ENCODE measurements around the gene CLMN. TPM values are rescaled to one million over a fixed set of nuclear protein-coding genes. Genes with fewer than 3 reads are reported as not detected.

CLMN gene
- total and polyA plus RNA-seq, 2 experiments from 2014 or later, result 15.7 to 40.0 TPM

DNA sequence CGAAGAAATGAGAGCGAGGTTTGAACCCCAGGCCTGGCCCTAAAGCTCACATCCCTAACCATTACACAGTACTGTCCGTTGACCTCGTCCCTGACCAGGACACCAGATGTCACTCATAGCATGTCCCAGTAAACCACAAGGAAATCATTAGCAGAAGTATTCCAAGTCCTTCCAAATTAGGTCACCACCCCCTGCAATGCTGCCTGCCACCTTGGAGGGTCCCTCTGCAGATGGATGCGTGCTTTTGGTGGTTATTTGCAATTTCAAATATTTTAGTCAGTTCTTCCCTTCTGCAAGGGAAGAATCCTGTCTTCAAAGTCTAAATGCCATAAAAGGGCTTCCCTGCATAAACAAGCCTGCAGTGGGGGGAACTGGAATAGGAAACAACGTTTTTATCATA, 71.3 kb downstream of the CLMN start:
- Histone ChIP-seq H3K9me3 (ENCODE audit: low read depth) (no peaks in the 10 kb centered on the region), H3K36me3 (replicated peaks; ENCODE audit: insufficient read depth, low read depth) (no peaks in the 10 kb centered on the region), H3K4me3 (no peak overlapping the region), H4K20me1 (ENCODE audit: insufficient read depth, poor library complexity, severe bottlenecking) (no peaks in the 10 kb centered on the region), H2AFZ (no peak overlapping the region), H3K4me2 (peak overlapping the region; percentile 33), H3K9me2 (replicated peaks; ENCODE audit: insufficient read depth) (no peaks in the 10 kb centered on the region), H3K27ac (peak overlapping the region; percentile 55), H3K27me3 (no peaks in the 10 kb centered on the region), H3K79me2 (no peaks in the 10 kb centered on the region), H3K4me1 (ENCODE audit: insufficient read depth) (peaks cover 22% of the 10 kb centered on the region)
- 77% methylated on average over 6 of the region's 6 CpGs for WGBS (ENCODE audit: low lambda C conversion rate, missing lambda C conversion rate)
- no peak for TF ChIP-seq EZH2 (IDR thresholded peaks at IDR 0.05; ENCODE audit: borderline replicate concordance)
- DNase-seq (ENCODE audit: low spot score), result no peak

DNA sequence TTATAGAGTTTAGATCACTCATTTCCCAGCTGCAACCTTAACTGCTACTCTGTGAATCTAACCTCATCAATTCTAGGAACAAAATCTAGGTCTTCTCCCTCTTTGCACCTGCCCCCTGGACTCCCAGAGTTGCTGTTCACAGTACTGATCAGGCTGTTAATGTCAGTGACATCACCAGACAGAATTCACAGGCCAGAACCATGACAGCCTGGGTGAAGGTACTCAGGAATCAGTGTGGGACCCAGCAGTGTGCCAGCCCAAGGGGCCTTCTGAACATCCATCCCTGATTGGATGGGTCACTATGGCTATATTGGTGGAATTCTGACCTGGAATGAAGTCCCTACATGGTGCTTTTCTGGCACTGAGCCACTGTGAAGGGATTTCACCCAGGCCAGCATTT, 72.8 kb downstream of the CLMN start:
- Histone ChIP-seq H3K4me3 (no peak overlapping the region), H3K9me3 (ENCODE audit: low read depth) (no peaks in the 10 kb centered on the region), H3K36me3 (replicated peaks; ENCODE audit: insufficient read depth, low read depth) (no peaks in the 10 kb centered on the region), H2AFZ (no peak overlapping the region), H3K27me3 (no peaks in the 10 kb centered on the region), H3K27ac (no peak overlapping the region), H4K20me1 (ENCODE audit: insufficient read depth, poor library complexity, severe bottlenecking) (no peaks in the 10 kb centered on the region), H3K4me1 (ENCODE audit: insufficient read depth) (peaks cover 22% of the 10 kb centered on the region), H3K4me2 (no peak overlapping the region), H3K79me2 (no peaks in the 10 kb centered on the region), H3K9me2 (replicated peaks; ENCODE audit: insufficient read depth) (no peaks in the 10 kb centered on the region)
- DNase-seq (ENCODE audit: low spot score), result no peak
- TF ChIP-seq, protein P1, sequence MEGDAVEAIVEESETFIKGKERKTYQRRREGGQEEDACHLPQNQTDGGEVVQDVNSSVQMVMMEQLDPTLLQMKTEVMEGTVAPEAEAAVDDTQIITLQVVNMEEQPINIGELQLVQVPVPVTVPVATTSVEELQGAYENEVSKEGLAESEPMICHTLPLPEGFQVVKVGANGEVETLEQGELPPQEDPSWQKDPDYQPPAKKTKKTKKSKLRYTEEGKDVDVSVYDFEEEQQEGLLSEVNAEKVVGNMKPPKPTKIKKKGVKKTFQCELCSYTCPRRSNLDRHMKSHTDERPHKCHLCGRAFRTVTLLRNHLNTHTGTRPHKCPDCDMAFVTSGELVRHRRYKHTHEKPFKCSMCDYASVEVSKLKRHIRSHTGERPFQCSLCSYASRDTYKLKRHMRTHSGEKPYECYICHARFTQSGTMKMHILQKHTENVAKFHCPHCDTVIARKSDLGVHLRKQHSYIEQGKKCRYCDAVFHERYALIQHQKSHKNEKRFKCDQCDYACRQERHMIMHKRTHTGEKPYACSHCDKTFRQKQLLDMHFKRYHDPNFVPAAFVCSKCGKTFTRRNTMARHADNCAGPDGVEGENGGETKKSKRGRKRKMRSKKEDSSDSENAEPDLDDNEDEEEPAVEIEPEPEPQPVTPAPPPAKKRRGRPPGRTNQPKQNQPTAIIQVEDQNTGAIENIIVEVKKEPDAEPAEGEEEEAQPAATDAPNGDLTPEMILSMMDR (IDR thresholded peaks at IDR 0.05; ENCODE audit: poor library complexity), result no peak
- TF ChIP-seq EZH2phosphoT487 (IDR thresholded peaks at IDR 0.05; ENCODE audit: low read depth, severe bottlenecking, unreplicated experiment) (no peak), EZH2 (IDR thresholded peaks at IDR 0.05; ENCODE audit: borderline replicate concordance) (no peak)

DNA sequence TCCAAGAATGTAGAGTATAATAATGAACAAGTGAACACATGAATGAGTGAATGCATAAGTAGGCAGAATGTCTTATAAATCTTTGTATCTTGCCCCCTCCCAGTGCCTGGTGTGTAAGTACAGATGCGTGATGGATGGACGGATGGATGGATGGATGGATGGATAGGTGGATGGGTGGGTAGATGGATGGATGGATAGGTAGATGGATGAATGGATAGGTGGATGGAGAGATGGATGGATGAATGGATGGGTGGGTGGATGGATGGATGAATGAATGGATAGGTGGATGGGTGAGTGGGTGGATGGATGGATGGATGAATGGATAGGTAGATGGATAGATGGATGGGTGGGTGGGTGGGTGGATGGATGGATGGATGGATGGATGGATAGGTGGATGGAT, 74.4 kb downstream of the CLMN start:
- no peaks in the 10 kb centered on the region for H3K9me3 ChIP-seq (ENCODE audit: low read depth)
- H3K27ac ChIP-seq, result no peak overlapping the region
- H4K20me1 ChIP-seq (ENCODE audit: insufficient read depth, poor library complexity, severe bottlenecking), result no peaks in the 10 kb centered on the region
- H3K4me1 ChIP-seq (ENCODE audit: insufficient read depth), result peaks cover 22% of the 10 kb centered on the region
- no peak overlapping the region for H3K4me3 ChIP-seq
- TF ChIP-seq EZH2phosphoT487 (IDR thresholded peaks at IDR 0.05; ENCODE audit: low read depth, severe bottlenecking, unreplicated experiment), result no peak
- TF ChIP-seq, protein P1 (IDR thresholded peaks at IDR 0.05; ENCODE audit: poor library complexity), result no peak
- no peak for TF ChIP-seq EZH2 (IDR thresholded peaks at IDR 0.05; ENCODE audit: borderline replicate concordance)
- H3K36me3 ChIP-seq (replicated peaks; ENCODE audit: insufficient read depth, low read depth), result no peaks in the 10 kb centered on the region
- H3K27me3 ChIP-seq, result no peaks in the 10 kb centered on the region
- H3K79me2 ChIP-seq, result no peaks in the 10 kb centered on the region
- 100% methylated on average over 2 of the region's 2 CpGs for WGBS (ENCODE audit: low lambda C conversion rate, missing lambda C conversion rate)
- H2AFZ ChIP-seq, result no peak overlapping the region
- no peak overlapping the region for H3K4me2 ChIP-seq
- no peak for DNase-seq (ENCODE audit: low spot score)
- H3K9me2 ChIP-seq (replicated peaks; ENCODE audit: insufficient read depth), result no peaks in the 10 kb centered on the region

DNA sequence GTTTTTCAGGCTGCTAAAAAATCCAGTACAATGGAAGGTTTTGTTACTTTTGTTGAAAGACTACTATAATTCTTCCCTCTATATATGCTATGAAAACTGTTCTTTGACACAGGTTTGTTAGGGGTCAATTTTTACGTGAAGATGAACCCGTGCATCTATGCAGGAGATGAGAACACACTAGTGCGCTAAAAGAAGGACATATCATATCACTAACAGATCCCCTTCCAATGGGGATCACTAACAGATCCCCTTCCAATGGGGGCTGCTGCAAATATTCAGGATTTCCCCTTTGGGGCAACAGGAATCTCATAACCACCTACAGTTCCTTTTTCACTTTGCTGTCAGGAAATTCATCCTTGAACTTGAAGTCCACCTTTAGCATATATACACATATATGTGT, 75.1 kb downstream of the CLMN start:
- H3K36me3 ChIP-seq (replicated peaks; ENCODE audit: insufficient read depth, low read depth), result no peaks in the 10 kb centered on the region
- no peaks in the 10 kb centered on the region for H4K20me1 ChIP-seq (ENCODE audit: insufficient read depth, poor library complexity, severe bottlenecking)
- no peak overlapping the region for H2AFZ ChIP-seq
- DNase-seq (ENCODE audit: low spot score), result no peak
- no peak overlapping the region for H3K27ac ChIP-seq
- H3K9me2 ChIP-seq (replicated peaks; ENCODE audit: insufficient read depth), result no peaks in the 10 kb centered on the region
- no peak overlapping the region for H3K4me3 ChIP-seq
- H3K27me3 ChIP-seq, result no peaks in the 10 kb centered on the region
- peaks cover 15% of the 10 kb centered on the region for H3K4me1 ChIP-seq (ENCODE audit: insufficient read depth)
- 99% methylated on average over 3 of the region's 3 CpGs for WGBS (ENCODE audit: low lambda C conversion rate, missing lambda C conversion rate)
- no peaks in the 10 kb centered on the region for H3K9me3 ChIP-seq (ENCODE audit: low read depth)
- H3K79me2 ChIP-seq, result no peaks in the 10 kb centered on the region
- TF ChIP-seq EZH2 (IDR thresholded peaks at IDR 0.05; ENCODE audit: borderline replicate concordance) (no peak), EZH2phosphoT487 (IDR thresholded peaks at IDR 0.05; ENCODE audit: low read depth, severe bottlenecking, unreplicated experiment) (no peak)
- TF ChIP-seq, protein P1 (IDR thresholded peaks at IDR 0.05; ENCODE audit: poor library complexity), result no peak
- no peak overlapping the region for H3K4me2 ChIP-seq
